GM18519 (cell line): ENCODE data around the gene NLRP3.
A peak's percentile ranks its signal among the peaks of the same experiment; 100 is the strongest.
"Not testable (repeated sequence)": the region's sequence is repeated elsewhere in the genome, so short reads cannot be mapped to it uniquely, and the experiment has no call there.

Experiments used
- ATAC-seq: cut with Tn5 transposase; IDR thresholded peaks from one replicate; pipeline ENCODE4 v1.9.1; 2021; ENCODE audit warnings: mild to moderate bottlenecking, moderate library complexity; ENCODE audit not compliant: unreplicated experiment, low FRiP score

NLRP3 gene

DNA sequence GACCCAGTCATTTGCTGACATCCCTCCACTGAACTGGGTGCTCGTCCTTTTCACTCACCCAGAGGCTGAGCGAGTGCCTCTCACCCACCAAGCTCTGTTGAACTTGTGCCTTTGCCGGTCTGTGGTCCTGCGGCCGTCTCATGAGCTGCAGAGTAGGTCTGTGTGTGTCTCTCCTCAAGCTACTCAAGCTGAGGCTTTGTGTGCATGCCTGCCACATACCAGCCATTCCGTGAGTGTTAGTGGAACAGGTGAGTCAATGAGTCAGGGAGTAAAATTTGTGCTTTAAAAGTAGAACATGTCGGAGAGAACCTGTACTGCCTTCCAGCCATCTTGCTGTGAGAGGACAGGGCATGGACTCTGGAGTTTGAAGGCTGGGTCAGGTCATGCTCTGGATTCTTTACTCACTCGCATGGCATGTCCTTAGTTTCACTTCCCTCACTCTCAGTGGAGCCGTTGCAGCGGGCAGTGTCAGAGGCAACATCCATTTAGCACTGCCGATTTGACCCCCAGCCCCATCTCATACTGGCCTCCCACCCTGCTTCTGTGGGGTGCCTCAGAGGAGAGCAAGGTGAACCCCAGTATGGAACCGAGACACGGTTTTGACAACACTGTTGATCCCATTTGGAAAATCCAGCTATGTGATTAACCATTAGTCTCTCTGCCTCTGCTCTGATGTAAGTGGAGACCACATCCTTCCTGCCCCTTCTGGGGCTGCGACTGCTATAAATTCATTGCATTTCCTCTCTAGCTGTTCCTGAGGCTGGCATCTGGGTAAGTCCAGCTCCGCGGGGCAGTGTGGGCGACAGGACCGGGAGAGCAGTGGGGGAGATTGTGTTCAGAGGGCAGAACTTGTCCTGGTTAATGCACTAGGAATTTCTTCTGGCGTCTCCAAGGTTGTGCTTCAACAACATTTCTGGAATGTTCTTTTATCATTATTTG, at the start of gene NLRP3:
Gene NLRP3, plus strand, starts transcription at position 751 of the 939 bp plus-strand sequence. CDS start 2,628 bp downstream, outside the sequence.
- peak; percentile 46 for ATAC-seq

DNA sequence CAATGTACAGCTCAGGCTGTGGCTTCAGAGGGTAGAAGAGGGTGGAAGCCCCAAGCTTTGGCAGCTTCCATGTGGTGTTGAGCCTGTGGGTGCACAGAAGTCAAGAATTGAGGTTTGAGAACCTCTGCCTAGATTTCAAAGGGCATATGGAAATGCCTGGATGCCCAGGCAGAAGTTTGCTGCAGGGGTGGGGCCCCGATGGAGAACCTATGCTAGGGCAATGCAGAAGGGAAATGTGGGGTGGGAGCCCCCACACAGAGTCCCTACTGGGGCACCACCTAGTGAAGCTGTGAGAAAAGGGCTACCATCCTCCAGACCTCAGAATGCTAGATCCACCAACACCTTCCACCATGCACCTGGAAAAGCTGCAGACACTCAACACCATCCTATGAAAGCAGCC, 49.6 kb upstream of the NLRP3 start:
- ATAC-seq: not testable (repeated sequence)

DNA sequence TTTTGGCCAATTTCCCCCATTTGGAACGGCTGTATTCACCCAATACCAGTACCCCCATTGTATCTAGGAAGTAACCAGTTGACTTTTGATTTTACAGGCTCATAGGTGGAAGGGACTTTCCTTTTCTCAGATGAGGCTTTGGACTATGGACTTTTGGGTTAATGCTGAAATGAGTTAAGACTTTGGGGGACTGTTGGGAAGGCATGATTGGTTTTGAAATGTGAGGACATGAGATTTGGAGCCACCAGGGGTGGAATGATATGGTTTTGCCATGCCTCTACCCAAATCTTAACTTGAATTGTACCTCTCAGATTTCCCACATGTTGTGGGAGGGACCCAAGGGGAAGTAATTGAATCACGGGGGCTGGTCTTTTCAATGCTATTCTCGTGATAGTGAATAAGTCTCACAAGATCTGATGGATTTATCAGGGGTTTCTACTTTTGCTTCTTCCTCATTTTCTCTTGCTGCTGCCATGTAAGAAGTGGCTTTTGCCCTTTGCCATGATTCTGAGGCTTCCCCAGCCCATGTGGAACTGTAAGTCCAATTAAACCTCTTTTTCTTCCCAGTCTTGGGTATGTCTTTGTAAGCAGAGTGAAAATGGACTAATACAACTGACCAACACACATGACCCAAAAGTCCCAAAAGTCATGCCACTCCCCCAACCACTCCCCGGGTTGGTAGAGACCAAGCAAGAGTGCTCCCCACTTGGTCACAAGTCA, 48.9 kb upstream of the NLRP3 start:
- ATAC-seq: no peak

DNA sequence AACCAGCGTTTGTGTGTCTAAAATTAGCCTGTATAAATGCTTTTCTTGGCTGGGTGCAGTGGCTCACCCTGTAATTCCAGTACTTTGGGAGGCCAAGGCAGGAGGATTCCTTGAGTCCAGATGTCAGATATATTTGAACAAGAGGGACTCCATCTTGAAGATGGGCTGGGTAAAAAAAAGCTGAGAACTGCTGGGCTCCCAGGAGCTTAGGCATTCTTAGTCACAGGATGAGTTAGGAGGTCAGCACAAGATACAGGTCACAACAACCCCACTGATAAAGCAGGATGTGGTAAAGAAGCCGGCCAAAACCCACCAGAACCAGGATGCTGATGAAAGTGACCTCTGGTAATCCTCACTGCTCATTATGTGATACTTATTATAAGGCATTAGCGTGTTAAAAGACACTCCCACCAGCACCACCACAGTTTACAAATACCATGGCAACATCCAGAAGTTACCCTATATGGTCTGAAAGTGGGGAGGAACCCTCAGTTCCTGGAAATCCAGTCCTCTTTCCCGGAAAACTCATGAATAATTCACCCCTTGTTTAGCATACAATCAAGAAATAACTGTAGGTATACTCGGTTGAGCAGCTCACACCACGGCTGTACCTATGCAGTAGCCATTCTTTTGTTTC, 48.1 kb upstream of the NLRP3 start:
- no peak for ATAC-seq

DNA sequence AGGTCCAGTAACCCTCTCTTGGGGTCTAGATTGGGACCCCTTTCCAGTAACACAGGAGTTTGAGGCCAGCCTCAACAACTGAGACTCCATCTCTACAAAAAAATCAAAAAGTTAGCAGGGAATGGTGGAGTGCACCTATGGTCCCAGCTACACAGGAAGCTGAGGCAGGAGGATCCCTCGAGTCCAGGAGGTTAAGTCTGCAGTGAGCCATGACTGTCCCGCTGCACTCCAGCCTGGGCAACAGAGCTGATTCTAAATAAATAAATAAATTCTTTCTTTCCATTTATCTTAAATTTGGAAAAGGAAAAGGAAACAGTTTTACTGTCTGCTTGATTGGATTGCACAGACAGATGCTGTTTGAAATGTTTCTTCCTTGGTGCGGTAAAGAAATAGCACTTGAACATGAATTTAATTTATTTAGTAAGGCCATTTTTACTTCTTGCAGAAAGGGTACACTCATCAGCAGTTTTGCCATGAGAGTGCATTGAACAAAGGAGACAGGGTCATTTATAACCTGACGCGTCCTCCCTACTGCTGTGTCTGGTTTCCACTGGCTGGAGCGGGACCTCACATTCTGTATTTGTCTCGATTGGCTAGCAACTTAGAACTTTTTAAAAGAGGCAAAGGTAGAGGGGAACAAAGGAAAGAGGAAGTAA, 47.4 kb upstream of the NLRP3 start:
- no peak for ATAC-seq

DNA sequence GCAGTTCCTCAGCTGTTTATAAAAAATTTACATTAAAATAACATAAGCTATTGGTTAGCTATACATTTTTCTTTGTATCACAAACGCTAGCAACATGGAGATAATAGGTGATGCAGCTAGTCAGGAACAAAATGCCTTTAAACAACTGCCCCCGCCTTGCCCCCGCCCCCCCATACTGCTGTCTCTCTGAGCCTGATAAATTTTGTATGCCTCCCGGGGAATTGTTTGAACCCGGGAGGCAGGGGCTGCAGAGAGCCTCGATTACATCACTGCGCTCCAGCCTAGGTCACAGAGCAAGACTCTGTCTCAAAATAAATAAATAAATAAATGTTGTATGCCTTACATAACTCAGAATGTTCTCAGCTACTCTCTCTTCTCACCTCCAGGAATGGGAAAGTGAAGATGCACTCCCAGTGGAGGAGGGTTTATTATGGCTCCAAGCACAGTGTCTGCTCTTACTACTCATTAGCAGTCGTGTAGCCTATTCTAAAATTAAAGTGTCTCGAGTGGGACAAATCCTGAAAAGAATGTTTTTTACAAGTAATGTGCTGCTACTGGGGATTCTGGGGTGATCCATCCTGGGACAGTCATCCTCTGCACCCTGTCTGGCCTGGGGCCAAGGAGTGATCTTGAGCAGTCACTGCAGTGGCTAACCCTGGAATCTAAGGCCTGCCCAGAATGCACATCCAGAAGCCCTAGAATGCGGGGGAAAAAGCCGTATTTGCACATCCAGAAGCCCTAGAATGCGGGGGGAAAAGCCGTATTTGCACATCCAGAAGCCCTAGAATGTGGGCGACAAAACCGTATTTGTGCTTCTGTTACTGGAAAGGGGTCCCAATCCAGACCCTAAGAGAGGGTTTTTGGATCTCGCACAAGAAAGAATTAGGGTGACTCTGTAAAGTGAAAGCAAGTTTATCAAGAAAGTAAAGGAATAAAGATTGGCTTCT, 44.9 kb upstream of the NLRP3 start:
- ATAC-seq: no peak

DNA sequence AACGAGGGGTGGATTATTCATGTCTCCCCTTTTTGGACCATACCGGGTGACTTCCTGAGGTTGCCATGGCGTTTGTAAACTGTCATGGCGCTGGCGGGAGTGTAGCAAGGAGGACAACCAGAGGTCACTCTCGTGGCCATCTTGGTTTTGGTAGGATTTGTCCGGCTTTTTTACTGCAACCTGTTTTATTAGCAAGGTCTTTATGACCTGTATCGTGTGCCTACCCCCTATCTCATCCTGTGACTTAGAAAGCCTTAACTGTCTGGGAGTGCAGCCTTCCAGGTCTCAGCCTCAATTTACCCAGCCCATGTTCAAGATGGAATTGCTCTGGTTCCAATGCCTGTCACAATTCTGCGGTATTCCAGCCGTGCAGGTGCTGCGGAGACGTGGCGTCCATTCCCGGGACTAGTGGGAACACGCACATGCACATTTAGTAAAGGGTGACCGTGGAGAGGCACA, 44.1 kb upstream of the NLRP3 start:
- ATAC-seq: no peak

DNA sequence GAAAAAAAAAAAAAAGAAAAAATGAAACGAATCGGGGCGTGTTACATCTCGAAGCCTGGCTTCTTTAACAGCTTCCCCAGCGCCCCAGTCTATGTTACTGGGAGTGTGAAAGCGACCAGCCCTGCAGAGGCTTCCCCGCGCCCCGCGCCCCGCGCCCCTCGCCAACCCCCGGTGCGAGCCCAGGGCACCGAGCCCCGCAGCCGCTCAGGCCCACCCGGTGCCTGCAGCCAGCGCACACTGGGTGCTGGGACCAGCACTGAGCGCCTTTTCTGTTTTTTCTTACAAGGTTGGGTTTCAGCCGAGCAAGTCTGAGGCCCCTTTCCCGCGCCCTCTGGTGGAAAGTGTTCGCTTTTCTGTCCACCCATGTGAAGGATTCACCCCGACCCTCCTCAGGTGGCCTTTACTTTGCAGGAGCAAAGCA, 42.2 kb upstream of the NLRP3 start:
- ATAC-seq: no peak

DNA sequence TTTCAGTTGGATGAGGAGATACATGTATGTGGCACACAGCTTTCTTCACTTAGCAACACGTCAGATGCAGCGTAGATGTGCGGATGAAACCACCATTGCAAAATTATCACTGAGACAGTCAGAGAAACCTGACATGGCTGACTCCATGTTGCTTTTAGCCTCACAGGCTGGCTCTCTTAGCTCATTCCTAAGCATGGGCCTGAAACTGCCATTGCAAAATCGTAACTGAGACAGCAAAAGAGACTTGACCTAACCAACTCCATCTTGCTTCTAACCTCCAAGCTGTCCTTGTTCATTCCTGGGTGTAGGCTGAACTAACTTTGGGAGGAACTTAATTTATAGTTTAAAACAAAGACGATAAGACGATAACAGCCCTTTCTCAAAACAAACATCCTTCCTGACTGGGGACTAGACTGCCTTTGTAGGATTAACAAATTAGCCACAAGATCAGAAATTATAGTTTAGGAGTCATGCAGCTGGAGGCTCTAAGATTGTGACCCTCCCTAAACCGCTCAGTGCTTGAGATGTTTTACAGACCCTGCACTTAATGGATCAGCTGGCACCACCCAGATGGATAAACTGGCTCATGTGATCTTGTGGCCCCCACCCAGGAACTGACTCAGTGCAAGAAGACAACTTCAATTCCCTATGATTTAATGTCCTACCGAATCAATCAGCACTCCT, 41.2 kb upstream of the NLRP3 start:
- not testable (repeated sequence) for ATAC-seq

DNA sequence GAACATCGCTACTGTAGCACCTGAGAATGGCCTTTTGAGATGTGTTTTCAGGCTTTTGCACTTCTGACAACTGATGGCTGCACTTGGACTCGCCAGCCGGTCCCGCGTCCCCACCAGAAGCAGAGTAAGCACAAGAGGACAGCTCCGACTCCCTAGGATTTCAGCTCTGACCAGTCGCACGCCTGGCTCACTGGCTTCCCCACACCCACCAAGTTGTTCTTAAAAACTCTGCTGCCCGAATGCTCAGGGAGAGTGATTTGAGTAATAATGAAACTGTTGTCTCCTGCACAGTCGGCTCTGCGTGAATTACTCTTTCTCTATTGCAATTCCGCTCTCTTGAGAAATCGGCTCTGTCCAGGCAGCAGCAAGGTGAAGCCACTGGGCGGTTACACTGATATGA, 40.2 kb upstream of the NLRP3 start:
- no peak for ATAC-seq

DNA sequence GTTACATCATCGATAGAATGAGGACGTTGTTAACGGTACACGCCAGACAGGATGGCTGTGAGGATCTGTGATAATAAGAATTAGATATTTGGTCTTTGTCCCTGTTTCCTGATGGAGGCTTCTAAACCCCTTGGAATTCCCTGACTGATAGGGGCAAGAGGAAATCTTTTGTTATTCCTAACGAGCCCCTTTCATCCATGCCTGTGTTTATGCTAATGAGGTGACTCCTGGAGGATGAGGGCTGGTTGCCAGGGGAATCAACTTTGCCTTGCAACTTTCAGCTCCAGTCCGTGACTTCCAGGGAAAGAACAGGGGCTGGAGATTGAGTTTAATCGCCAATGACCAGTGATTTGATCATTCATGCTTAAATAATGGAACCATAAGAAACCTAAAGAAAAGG, 39.3 kb upstream of the NLRP3 start:
- no peak for ATAC-seq

DNA sequence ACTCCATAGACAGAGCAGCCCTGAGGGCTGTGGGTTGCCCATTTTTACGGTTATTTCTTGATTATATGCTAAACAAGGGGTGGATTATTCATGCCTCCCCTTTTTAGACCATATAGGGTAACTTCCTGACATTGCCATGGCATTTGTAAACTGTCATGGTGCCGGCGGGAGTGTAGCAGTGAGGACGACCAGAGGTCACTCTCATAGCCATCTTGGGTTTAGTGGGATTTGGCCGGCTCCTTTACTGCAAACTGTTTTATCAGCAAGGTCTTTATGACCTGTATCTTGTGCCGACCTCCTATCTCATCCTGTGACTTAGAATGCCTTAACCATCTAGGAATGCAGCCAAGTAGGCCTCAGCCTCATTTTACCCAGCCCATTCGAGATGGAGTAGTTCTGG, 38.3 kb upstream of the NLRP3 start:
- not testable (repeated sequence) for ATAC-seq

DNA sequence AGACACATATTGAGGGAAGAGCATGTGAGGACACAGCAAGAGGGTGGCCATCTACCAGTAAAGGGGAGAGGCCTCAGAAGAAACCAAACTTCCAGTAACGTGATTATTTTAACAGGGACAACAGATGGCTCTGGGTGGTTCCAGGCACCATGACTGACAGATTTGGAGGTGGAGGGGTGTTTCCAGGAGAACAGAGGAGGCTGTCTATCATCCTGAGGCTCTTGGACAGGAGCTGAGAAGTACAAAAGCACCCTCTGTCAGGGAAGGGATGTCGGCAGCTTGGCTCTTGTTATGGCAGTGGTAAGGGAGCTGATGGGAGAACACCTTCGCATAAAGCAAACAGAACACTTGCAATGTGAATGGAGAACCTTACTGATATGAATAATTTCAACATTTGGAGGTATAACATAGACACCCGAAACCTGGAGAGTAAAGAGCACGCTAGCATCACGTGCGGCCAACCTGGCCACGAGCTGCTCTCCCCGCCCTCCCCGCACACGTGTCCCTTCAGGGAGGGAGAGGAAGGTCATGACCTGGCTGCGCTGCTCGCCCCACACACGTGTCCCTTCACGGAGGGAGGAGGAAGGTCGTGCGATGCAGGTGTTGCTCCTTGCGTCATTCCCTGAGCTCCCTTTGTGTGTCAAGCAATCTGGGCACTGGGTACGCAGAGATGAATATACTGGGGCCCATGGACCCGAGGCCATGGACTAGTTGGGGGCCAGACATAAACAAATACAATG, 37.5 kb upstream of the NLRP3 start:
- ATAC-seq: no peak

DNA sequence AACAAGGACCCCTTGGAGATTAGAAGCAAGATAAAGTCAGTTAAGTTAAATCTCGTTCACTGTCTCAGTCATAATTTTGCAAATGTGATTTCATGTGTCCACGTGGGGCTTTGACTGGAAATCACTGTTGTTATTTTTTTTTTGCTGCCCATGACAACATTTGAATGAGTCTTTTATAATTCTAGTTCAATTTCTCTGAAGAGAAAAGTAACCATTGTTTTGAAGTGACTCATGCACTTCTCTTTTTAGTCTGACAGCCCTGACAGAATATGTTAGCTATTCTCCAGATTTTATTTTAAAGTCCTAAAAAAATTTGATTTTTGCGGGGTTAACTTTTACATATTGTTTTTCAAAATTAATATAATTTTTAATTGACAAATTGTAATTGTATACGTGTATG, 30.7 kb upstream of the NLRP3 start:
- ATAC-seq: no peak

DNA sequence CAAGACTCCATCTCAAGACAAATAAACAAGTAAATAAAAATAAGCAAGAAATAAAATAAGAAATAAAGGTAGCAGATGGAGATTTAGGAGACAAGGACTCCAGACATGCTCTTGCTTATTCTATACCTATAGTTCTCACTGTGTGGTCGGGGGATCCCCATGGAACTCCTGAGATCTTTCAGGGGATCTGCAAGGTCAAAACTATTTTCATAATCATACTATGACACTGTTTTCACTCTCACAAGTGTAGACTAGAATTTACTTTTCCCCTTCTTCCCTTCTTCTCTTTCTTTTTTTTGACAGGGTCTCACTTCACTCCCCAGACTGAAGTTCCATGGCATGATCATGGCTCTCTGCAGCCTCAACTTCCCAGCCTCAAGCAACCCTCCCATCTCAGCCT, 29.8 kb upstream of the NLRP3 start:
- no peak for ATAC-seq

DNA sequence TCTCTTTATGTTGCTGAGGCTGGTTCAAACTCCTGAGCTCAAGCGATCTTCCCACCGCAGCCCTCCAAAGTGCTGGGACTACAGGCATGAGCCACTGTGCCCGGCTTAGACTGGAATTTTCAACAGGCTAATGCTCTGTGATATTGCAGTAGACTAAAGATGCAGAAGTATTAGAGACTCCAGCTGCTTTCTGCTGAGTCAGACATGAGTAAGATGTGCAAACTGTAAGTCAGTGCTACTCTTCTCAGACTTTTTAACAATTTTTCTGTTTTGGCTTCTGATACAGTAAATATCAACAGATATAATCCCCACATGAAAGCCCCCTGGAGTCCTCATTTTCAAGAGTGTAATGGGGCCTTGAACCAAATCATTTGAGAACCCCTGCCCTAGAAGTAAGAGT, 29.3 kb upstream of the NLRP3 start:
- ATAC-seq: no peak

DNA sequence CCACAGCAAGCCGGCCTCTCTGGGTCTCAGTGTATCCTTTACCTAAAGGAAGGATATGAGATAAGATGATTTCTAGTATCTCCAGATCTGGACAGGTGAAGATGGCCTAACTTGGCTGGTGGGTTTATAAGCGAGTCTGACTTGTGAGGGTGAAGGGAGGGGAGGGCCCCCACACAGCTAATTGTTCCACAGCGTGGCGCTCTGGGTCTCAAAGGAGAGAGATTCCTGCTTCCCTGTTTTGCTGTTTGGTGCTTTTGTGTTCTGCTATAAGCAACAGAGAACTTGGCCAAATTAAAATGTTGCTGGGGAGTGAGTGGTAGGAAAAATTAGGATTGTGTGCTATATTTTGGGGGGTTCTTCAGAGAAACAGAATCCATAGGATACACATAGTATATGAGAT, 28.9 kb upstream of the NLRP3 start:
- no peak for ATAC-seq

DNA sequence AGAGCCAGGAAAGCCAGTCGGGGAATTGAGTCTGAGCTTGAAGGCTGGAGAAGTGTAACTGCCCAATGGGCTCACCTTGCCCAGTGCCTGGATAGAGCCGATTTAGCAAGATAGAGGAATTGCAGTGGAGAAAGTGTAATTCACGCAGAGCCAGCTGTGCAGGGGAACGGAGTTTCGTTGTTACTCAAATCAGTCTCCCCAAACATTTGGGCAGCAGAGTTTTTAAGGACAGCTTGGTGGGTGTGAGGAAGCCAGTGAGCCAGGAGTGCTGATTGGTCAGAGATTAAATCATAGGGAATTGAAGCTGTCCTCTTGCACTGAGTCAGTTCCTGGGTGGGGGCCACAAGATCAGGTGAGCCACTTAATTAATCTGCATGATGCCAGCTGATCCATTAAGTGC, 28.4 kb upstream of the NLRP3 start:
- no peak for ATAC-seq
